ENCODE data around the gene GPR161. TPM values are rescaled to one million over a fixed set of nuclear protein-coding genes. Genes with fewer than 3 reads are reported as not detected.

Gene GPR161
- total and polyA plus RNA-seq, 2 of the 13 experiments (the other 11 are each of a cell fraction or from before 2014, with no cell fraction given): 0.13 to 0.35 TPM

DNA sequence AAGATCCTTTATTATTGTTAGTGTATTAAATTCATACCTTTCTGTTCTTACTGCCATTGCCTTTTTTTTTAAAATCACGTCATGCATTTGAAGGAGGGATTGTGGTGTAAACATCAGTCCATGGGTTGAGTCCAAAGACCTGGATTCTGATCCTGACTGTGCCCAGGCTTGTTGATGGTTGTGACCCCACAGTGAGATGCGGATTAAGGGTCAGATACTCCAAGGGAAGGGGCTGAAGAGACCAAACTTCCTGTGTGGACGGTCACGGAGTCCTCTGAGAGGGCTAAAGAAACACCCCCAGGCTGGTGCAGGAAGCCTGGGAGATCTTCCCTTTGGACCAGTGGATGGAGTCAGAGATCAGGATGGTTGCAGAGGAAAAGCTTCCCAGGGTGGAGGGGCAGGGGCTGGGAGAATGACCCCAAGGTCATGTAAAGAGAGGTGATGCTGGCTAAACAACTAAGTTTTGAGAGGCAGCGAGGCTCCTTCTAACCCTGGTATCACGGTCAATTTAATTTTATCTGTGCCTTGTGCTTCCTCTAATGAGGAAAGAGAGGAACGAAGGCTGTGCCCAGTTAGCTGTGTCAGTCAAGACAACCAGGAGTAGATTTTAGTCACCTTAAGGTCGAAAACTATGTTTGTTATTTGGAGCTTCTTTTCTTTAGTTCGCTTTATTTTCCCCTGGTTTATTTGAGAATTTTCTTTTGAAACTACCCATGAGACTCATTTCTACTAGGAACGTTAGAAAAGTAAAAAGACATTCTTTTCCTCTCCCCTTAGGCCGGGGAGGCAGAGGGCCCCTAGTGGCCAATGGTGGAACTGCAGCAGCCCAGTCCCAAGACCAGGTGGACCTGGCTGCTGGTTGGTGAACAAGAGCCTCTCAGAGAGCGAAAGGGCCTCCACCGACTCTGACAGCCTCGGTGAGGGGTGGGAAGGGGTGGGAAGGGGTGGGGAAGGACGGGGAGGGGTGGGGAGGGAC lies 8.7 kb upstream of the GPR161 start (continued):
- TF ChIP-seq, protein P1, sequence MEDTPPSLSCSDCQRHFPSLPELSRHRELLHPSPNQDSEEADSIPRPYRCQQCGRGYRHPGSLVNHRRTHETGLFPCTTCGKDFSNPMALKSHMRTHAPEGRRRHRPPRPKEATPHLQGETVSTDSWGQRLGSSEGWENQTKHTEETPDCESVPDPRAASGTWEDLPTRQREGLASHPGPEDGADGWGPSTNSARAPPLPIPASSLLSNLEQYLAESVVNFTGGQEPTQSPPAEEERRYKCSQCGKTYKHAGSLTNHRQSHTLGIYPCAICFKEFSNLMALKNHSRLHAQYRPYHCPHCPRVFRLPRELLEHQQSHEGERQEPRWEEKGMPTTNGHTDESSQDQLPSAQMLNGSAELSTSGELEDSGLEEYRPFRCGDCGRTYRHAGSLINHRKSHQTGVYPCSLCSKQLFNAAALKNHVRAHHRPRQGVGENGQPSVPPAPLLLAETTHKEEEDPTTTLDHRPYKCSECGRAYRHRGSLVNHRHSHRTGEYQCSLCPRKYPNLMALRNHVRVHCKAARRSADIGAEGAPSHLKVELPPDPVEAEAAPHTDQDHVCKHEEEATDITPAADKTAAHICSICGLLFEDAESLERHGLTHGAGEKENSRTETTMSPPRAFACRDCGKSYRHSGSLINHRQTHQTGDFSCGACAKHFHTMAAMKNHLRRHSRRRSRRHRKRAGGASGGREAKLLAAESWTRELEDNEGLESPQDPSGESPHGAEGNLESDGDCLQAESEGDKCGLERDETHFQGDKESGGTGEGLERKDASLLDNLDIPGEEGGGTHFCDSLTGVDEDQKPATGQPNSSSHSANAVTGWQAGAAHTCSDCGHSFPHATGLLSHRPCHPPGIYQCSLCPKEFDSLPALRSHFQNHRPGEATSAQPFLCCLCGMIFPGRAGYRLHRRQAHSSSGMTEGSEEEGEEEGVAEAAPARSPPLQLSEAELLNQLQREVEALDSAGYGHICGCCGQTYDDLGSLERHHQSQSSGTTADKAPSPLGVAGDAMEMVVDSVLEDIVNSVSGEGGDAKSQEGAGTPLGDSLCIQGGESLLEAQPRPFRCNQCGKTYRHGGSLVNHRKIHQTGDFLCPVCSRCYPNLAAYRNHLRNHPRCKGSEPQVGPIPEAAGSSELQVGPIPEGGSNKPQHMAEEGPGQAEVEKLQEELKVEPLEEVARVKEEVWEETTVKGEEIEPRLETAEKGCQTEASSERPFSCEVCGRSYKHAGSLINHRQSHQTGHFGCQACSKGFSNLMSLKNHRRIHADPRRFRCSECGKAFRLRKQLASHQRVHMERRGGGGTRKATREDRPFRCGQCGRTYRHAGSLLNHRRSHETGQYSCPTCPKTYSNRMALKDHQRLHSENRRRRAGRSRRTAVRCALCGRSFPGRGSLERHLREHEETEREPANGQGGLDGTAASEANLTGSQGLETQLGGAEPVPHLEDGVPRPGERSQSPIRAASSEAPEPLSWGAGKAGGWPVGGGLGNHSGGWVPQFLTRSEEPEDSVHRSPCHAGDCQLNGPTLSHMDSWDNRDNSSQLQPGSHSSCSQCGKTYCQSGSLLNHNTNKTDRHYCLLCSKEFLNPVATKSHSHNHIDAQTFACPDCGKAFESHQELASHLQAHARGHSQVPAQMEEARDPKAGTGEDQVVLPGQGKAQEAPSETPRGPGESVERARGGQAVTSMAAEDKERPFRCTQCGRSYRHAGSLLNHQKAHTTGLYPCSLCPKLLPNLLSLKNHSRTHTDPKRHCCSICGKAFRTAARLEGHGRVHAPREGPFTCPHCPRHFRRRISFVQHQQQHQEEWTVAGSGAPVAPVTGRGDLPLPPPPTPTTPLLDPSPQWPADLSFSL (CRISPR knock-in tag; IDR thresholded peaks at IDR 0.05): no peak
- TF ChIP-seq, protein P2, sequence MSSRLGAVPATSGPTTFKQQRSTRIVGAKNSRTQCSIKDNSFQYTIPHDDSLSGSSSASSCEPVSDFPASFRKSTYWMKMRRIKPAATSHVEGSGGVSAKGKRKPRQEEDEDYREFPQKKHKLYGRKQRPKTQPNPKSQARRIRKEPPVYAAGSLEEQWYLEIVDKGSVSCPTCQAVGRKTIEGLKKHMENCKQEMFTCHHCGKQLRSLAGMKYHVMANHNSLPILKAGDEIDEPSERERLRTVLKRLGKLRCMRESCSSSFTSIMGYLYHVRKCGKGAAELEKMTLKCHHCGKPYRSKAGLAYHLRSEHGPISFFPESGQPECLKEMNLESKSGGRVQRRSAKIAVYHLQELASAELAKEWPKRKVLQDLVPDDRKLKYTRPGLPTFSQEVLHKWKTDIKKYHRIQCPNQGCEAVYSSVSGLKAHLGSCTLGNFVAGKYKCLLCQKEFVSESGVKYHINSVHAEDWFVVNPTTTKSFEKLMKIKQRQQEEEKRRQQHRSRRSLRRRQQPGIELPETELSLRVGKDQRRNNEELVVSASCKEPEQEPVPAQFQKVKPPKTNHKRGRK (CRISPR knock-in tag; IDR thresholded peaks at IDR 0.05): no peak
- TF ChIP-seq, protein P3, sequence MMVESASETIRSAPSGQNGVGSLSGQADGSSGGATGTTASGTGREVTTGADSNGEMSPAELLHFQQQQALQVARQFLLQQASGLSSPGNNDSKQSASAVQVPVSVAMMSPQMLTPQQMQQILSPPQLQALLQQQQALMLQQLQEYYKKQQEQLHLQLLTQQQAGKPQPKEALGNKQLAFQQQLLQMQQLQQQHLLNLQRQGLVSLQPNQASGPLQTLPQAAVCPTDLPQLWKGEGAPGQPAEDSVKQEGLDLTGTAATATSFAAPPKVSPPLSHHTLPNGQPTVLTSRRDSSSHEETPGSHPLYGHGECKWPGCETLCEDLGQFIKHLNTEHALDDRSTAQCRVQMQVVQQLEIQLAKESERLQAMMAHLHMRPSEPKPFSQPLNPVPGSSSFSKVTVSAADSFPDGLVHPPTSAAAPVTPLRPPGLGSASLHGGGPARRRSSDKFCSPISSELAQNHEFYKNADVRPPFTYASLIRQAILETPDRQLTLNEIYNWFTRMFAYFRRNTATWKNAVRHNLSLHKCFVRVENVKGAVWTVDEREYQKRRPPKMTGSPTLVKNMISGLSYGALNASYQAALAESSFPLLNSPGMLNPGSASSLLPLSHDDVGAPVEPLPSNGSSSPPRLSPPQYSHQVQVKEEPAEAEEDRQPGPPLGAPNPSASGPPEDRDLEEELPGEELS (CRISPR knock-in tag; IDR thresholded peaks at IDR 0.05): no peak
- TF ChIP-seq, protein P4, sequence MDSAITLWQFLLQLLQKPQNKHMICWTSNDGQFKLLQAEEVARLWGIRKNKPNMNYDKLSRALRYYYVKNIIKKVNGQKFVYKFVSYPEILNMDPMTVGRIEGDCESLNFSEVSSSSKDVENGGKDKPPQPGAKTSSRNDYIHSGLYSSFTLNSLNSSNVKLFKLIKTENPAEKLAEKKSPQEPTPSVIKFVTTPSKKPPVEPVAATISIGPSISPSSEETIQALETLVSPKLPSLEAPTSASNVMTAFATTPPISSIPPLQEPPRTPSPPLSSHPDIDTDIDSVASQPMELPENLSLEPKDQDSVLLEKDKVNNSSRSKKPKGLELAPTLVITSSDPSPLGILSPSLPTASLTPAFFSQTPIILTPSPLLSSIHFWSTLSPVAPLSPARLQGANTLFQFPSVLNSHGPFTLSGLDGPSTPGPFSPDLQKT (CRISPR knock-in tag; IDR thresholded peaks at IDR 0.05; ENCODE audit: borderline replicate concordance): no peak
- no peak for TF ChIP-seq ZNF572 (CRISPR knock-in tag; IDR thresholded peaks at IDR 0.05)
- TF ChIP-seq NCOA2 (CRISPR knock-in tag; IDR thresholded peaks at IDR 0.05): no peak
- TF ChIP-seq HNRNPK (IDR thresholded peaks at IDR 0.05; ENCODE audit: low read depth, low read length, poor library complexity, severe bottlenecking): peak; percentile 96
- no peak for TF ChIP-seq SMARCE1 (IDR thresholded peaks at IDR 0.05; ENCODE audit: borderline replicate concordance)
- no peak for TF ChIP-seq CBX2 (IDR thresholded peaks at IDR 0.05; ENCODE audit: low read depth, low read length)
- no peak for TF ChIP-seq CBX2 (CRISPR knock-in tag; IDR thresholded peaks at IDR 0.05; ENCODE audit: low read depth)
- TF ChIP-seq TBL1XR1 (IDR thresholded peaks at IDR 0.05; ENCODE audit: borderline replicate concordance, low read length, partially characterized antibody): no peak
- TF ChIP-seq AKAP8 (CRISPR knock-in tag; IDR thresholded peaks at IDR 0.05): no peak
- TF ChIP-seq ZNF607 (CRISPR knock-in tag; IDR thresholded peaks at IDR 0.05; ENCODE audit: borderline replicate concordance): no peak
- 0 out of 2 replicates have a peak, but pooled peaks have one; percentile 22 for TF ChIP-seq ZNF331 (CRISPR knock-in tag; IDR thresholded peaks at IDR 0.05)
- no peak for TF ChIP-seq PHF8 (CRISPR knock-in tag; IDR thresholded peaks at IDR 0.05)
- TF ChIP-seq, protein P5, sequence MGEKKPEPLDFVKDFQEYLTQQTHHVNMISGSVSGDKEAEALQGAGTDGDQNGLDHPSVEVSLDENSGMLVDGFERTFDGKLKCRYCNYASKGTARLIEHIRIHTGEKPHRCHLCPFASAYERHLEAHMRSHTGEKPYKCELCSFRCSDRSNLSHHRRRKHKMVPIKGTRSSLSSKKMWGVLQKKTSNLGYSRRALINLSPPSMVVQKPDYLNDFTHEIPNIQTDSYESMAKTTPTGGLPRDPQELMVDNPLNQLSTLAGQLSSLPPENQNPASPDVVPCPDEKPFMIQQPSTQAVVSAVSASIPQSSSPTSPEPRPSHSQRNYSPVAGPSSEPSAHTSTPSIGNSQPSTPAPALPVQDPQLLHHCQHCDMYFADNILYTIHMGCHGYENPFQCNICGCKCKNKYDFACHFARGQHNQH (CRISPR knock-in tag; IDR thresholded peaks at IDR 0.05): no peak
